Naive thymus-derived CD8-positive, alpha-beta T cell (primary cell): Measurements from ENCODE around the gene TRIM24. TPM values are rescaled to one million over a fixed set of nuclear protein-coding genes. Genes with fewer than 3 reads are reported as not detected.
A peak's percentile ranks its signal among the peaks of the same experiment; 100 is the strongest.

Experiments
- ATAC-seq, 2 donors: fragments of 150-1000 bp; cut with Tn5 transposase in 1 of 2; sonication (Bioruptor Pico), chemical (Tn5 transposase) in 1 of 2; 1 replicate in 1 of 2; 2 replicates in 1 of 2; pipeline ENCODE4 v1.10.0; 2021; ENCODE audit warnings: mild to moderate bottlenecking in 2 of 2, moderate library complexity in 2 of 2
- POLR2A ChIA-PET: fragments of 350-600 bp; sonication (Branson Sonifier 250); formaldehyde crosslinking; loops from one replicate; lab custom pipeline; 2021; ENCODE audit warnings: antibody characterized with exemption; lab: Charles Lee
- DNase-seq, 10 donors: peaks; one replicate each; pipeline versions ENCODE4 v3.0.0 to v3.0.0-alpha.2; 2020 to 2022
- H3K27ac Mint-ChIP-seq, 10 donors: one replicate each; pipeline ENCODE4 v1.8.0; 2020 to 2022; ENCODE audit warnings: mild to moderate bottlenecking in 10 of 10, mixed read lengths in 10 of 10, moderate library complexity in 4 of 10, inconsistent platforms in 1 of 10
- H3K27me3 Mint-ChIP-seq, 5 donors: one replicate each; pipeline ENCODE4 v1.8.0; 2021 to 2022; ENCODE audit warnings: mixed read lengths in 5 of 5
- H3K36me3 Mint-ChIP-seq, 3 donors: one replicate each; pipeline ENCODE4 v1.8.0; 2020 to 2022; ENCODE audit warnings: mixed read lengths in 3 of 3, mild to moderate bottlenecking in 2 of 3, inconsistent platforms in 1 of 3
- H3K4me1 Mint-ChIP-seq, 4 donors: one replicate each; pipeline ENCODE4 v1.8.0; 2021 to 2022; ENCODE audit warnings: mixed read lengths in 4 of 4
- H3K4me3 Mint-ChIP-seq, 10 donors: one replicate each; pipeline ENCODE4 v1.8.0; 2020 to 2022; ENCODE audit warnings: mild to moderate bottlenecking in 10 of 10, mixed read lengths in 10 of 10, moderate library complexity in 6 of 10, inconsistent platforms in 1 of 10
- H3K9me3 Mint-ChIP-seq, 9 donors: one replicate each; pipeline ENCODE4 v1.8.0; 2020 to 2022; ENCODE audit warnings: mixed read lengths in 9 of 9, mild to moderate bottlenecking in 3 of 9, inconsistent platforms in 1 of 9, moderate library complexity in 1 of 9
- polyA plus RNA-seq, 3 donors: library from polyadenylated mRNA; unstranded; fragments of 300-500 nt; fragmentation: Illumina TruSeq; gene quantifications; one replicate each; pipeline ENCODE4 v1.2.3, GENCODE V29; 2021
- total RNA-seq, 8 experiments: library from RNA in 2 of 8; stranded (reverse) in 2 of 8; gene quantifications; one replicate each; pipeline ENCODE4 v1.2.3 and lab custom pipeline; 2021 to 2026

The TRIM24 gene
- total and polyA plus RNA-seq, 5 experiments from 2014 or later, result 5.8 to 24.0 (median 12.2) TPM

- DNase-seq, result no peak
- H3K4me1 Mint-ChIP-seq, result peaks cover 0 to 3% (median 0%) of the 10 kb centered on the region in 4 donors
- no peak for ATAC-seq
- peaks cover 0 to 22% (median 14%) of the 10 kb centered on the region in 9 donors for H3K9me3 Mint-ChIP-seq
- POLR2A ChIA-PET, result no interaction called here
- H3K36me3 Mint-ChIP-seq, result peaks cover 31 to 92% (median 84%) of the 10 kb centered on the region in 3 donors
- H3K4me3 Mint-ChIP-seq, result no peak overlapping the region
- H3K27ac Mint-ChIP-seq, result no peak overlapping the region
- no peaks in the 10 kb centered on the region for H3K27me3 Mint-ChIP-seq
These were observed 109.4 kb downstream of the TRIM24 start for GRCh38 chr7:138569418-138569817.

DNA sequence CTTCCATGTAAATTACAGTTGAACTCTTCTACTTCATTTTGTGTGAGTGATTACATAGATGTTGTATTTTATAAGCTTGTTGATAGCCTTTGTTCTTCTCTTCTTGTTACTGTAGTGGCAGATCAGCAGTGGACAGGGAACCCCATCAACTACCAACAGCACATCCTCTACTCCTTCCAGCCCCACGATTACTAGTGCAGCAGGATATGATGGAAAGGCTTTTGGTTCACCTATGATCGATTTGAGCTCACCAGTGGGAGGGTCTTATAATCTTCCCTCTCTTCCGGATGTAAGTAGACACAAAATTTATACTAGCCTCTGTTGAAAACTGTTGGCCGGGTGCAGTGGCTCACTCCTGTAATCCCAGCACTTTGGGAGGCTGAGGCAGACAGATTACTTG is 110.7 kb downstream of the TRIM24 start:
- ATAC-seq (no peak), DNase-seq (no peak)
- H3K4me3 Mint-ChIP-seq, result no peak overlapping the region
- peaks cover 0 to 6% (median 3%) of the 10 kb centered on the region in 4 donors for H3K4me1 Mint-ChIP-seq
- peaks cover 0 to 9% (median 2%) of the 10 kb centered on the region in 9 donors for H3K9me3 Mint-ChIP-seq
- H3K36me3 Mint-ChIP-seq, result peaks cover 22 to 87% (median 76%) of the 10 kb centered on the region in 3 donors
- POLR2A ChIA-PET, result no interaction called here
- no peaks in the 10 kb centered on the region for H3K27me3 Mint-ChIP-seq
- H3K27ac Mint-ChIP-seq, result peak overlapping the region in 1 of 10 donors; percentile 10

DNA sequence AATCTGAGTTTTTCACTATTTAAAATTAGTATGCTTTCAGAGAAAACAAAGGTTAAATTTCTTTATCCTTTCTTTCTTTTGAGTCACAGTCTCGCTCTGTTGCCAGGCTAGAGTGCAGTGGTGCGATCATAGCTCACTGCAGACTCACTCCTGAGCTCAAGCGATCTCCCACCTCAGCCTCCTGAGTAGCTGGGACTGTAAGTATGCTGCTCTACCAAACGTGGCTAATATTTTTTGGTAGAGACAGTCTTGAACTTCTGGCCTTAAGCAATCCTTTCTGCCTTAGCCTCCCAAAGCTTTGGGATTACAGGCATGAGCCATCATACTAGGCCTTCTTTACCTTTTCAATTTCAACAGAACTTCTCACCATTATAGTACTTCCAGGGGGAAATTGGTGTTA is 113.7 kb downstream of the TRIM24 start:
- POLR2A ChIA-PET, result no interaction called here
- peaks cover 0 to 7% (median 3%) of the 10 kb centered on the region in 4 donors for H3K4me1 Mint-ChIP-seq
- ATAC-seq, result no peak
- peak overlapping the region in 1 of 10 donors; percentile 13 for H3K27ac Mint-ChIP-seq
- no peak for DNase-seq
- H3K27me3 Mint-ChIP-seq, result no peaks in the 10 kb centered on the region
- H3K36me3 Mint-ChIP-seq, result peaks cover 32 to 84% (median 66%) of the 10 kb centered on the region in 3 donors
- no peaks in the 10 kb centered on the region for H3K9me3 Mint-ChIP-seq
- H3K4me3 Mint-ChIP-seq, result no peak overlapping the region

GRCh38 chr7:138575897-138576428 is 115.9 kb downstream of the TRIM24 start:
- no peak overlapping the region for H3K4me3 Mint-ChIP-seq

GRCh38 chr7:138579136-138579535 is 119.1 kb downstream of the TRIM24 start:
- POLR2A ChIA-PET, result no interaction called here
- Mint-ChIP-seq H3K9me3 (no peaks in the 10 kb centered on the region), H3K27ac (peak overlapping the region in 1 of 10 donors; percentile 27), H3K36me3 (peaks cover 21 to 87% (median 65%) of the 10 kb centered on the region in 3 donors), H3K27me3 (no peaks in the 10 kb centered on the region), H3K4me1 (peaks cover 0 to 5% (median 2%) of the 10 kb centered on the region in 4 donors), H3K4me3 (no peak overlapping the region)
- ATAC-seq (no peak), DNase-seq (no peak)

More at GRCh38 chr7:138575897-138576428, 115.9 kb downstream of the TRIM24 start:
- Mint-ChIP-seq H3K27me3 (no peaks in the 10 kb centered on the region), H3K4me1 (peaks cover 0 to 7% (median 3%) of the 10 kb centered on the region in 4 donors), H3K36me3 (peaks cover 26 to 85% (median 69%) of the 10 kb centered on the region in 3 donors), H3K27ac (peak overlapping the region in 1 of 10 donors; percentile 1), H3K9me3 (no peaks in the 10 kb centered on the region)
- DNase-seq (no peak), ATAC-seq (no peak)
- POLR2A ChIA-PET, result no interaction called here

- POLR2A ChIA-PET, result no interaction called here
- no peaks in the 10 kb centered on the region for H3K9me3 Mint-ChIP-seq
- peaks cover 27 to 87% (median 67%) of the 10 kb centered on the region in 3 donors for H3K36me3 Mint-ChIP-seq
- ATAC-seq, result no peak
- H3K4me3 Mint-ChIP-seq, result no peak overlapping the region
- peaks cover 0 to 5% (median 2%) of the 10 kb centered on the region in 4 donors for H3K4me1 Mint-ChIP-seq
- no peak for DNase-seq
- no peaks in the 10 kb centered on the region for H3K27me3 Mint-ChIP-seq
- H3K27ac Mint-ChIP-seq, result no peak overlapping the region
These were observed 119.6 kb downstream of the TRIM24 start for GRCh38 chr7:138579671-138580070.

DNA sequence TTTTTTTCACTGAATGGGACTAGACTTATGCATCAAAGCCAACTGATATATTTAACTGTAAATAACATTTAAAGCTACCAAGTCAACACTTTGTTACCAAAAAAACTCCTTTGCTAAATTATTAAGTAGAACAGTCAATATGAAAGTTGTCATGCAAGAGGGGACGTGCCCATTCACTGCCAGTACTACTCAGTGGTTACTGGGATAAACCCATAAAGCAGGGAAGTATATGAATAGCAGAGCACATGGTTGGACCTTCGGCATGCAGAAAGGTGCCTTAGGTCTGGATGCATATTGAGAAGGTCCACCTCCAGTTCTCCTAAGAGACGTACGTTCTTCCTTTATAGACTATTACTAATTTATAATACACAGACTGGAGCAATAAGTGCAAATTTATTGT is 121.0 kb downstream of the TRIM24 start:
- no peak for DNase-seq
- POLR2A ChIA-PET, result no interaction called here
- H3K36me3 Mint-ChIP-seq, result peaks cover 25 to 92% (median 71%) of the 10 kb centered on the region in 3 donors
- H3K9me3 Mint-ChIP-seq, result no peaks in the 10 kb centered on the region
- H3K4me1 Mint-ChIP-seq, result no peaks in the 10 kb centered on the region
- no peak overlapping the region for H3K4me3 Mint-ChIP-seq
- H3K27me3 Mint-ChIP-seq, result no peaks in the 10 kb centered on the region
- H3K27ac Mint-ChIP-seq, result no peak overlapping the region
- ATAC-seq, result no peak

- Mint-ChIP-seq H3K4me3 (no peak overlapping the region), H3K9me3 (no peaks in the 10 kb centered on the region), H3K27ac (peak overlapping the region in 1 of 10 donors; percentile 66), H3K36me3 (peaks cover 21 to 81% (median 68%) of the 10 kb centered on the region in 3 donors), H3K4me1 (no peaks in the 10 kb centered on the region), H3K27me3 (no peaks in the 10 kb centered on the region)
- POLR2A ChIA-PET, result no interaction called here
- no peak for ATAC-seq
- DNase-seq, result no peak
These were observed 124.2 kb downstream of the TRIM24 start for GRCh38 chr7:138584283-138584682.

DNA sequence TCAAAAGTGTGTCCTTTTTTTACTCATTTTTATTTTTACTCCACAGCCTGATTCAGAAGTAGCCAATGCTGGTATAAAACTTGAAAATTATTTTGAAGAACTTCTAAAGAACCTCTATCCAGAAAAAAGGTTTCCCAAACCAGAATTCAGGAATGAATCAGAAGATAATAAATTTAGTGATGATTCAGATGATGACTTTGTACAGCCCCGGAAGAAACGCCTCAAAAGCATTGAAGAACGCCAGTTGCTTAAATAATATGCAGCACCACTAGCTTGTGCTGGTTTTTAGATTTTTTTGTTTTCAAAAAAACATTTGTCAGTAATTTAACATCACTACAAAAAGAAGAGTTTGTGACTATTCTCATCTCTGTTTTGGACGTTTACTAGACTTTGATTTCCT is 124.6 kb downstream of the TRIM24 start:
- H3K4me3 Mint-ChIP-seq, result no peak overlapping the region
- ATAC-seq (no peak), DNase-seq (no peak)
- H3K9me3 Mint-ChIP-seq, result no peaks in the 10 kb centered on the region
- H3K27ac Mint-ChIP-seq, result peak overlapping the region in 1 of 10 donors; percentile 66
- peaks cover 21 to 77% (median 63%) of the 10 kb centered on the region in 3 donors for H3K36me3 Mint-ChIP-seq
- POLR2A ChIA-PET, result no interaction called here
- H3K4me1 Mint-ChIP-seq, result no peaks in the 10 kb centered on the region
- no peaks in the 10 kb centered on the region for H3K27me3 Mint-ChIP-seq

DNA sequence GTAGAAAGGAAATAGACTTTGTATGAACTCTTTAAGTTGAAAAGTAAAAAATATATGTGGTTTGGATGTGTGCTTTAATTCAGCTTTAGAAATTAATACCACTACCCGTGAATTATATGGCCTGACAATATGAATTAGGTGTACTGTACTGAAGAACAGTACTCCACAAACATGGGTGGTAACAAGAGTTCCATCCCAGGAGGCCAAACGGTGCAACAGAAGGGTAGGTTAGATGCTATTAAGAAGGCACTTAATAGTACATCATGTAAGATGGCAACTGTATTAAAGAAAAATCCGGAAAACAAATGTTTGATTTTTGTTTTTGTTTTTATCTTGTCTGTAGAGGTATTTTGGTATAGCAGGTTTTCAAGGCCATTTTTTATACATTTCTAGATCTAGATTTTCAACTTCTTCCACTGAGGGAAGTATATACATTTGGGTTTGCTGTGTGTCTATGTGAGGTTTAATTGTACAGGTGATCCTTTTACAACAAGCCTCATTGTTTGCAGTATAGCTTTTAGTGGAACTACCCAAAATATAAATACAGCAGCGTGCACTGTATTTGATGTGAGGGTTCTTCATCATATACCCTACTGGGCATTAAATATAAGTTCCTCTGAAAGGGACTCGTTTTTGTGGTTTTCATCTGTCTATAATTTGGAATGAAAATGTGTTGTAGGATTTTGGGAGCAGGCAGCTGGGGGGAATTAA is 125.4 kb downstream of the TRIM24 start:
- DNase-seq, result no peak
- Mint-ChIP-seq H3K4me1 (no peaks in the 10 kb centered on the region), H3K9me3 (peaks cover 0 to under 1% (median 0%) of the 10 kb centered on the region in 9 donors), H3K36me3 (peaks cover 17 to 69% (median 57%) of the 10 kb centered on the region in 3 donors), H3K27ac (peak overlapping the region in 2 of 10 donors; percentile 1 to 52), H3K27me3 (no peaks in the 10 kb centered on the region), H3K4me3 (no peak overlapping the region)
- no peak for ATAC-seq
- POLR2A ChIA-PET, result no interaction called here

DNA sequence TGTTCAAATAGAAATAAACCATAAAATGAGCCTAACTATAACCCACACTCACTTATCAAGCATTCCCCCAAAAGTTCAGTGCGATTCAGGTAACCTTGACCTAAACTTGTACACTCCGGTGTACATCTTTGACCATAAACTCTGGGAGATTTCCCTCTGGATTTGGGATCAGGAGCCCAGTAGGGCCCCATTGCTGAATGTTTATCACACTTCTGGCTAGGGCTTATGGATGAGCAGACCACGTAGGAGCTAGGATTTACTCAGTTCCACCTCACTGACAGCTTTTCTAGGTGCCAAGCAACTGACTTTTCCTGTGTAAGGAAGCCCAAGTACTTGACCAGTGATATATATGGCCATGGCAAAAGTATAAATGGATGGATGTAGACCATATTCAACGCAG is 127.4 kb downstream of the TRIM24 start:
- peaks cover 0 to 4% (median 0%) of the 10 kb centered on the region in 9 donors for H3K9me3 Mint-ChIP-seq
- H3K27ac Mint-ChIP-seq, result no peak overlapping the region
- H3K4me3 Mint-ChIP-seq, result no peak overlapping the region
- no peaks in the 10 kb centered on the region for H3K4me1 Mint-ChIP-seq
- no peak for ATAC-seq
- peaks cover 16 to 50% (median 42%) of the 10 kb centered on the region in 3 donors for H3K36me3 Mint-ChIP-seq
- POLR2A ChIA-PET, result no interaction called here
- H3K27me3 Mint-ChIP-seq, result no peaks in the 10 kb centered on the region
- DNase-seq, result no peak

DNA sequence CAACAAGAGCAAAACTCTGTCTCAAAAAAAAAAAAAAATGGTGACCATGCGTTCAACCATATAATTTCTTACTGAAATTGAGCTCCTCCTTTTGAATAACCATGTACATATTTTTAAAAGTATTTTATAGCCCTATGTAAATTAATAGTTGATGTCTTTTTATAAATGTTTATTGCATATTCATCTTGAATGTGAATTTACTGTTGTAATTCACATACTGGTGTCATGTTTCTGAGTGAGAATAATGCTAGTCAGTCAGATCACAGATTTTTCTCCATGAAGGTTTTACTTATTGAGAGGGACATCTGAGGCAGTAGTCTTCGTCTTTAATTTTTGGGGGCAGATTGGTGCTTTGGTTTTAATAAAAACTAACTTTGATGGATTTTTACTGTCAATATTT is 128.9 kb downstream of the TRIM24 start:
- H3K36me3 Mint-ChIP-seq, result peaks cover 16 to 35% (median 31%) of the 10 kb centered on the region in 3 donors
- no peak overlapping the region for H3K4me3 Mint-ChIP-seq
- no peaks in the 10 kb centered on the region for H3K27me3 Mint-ChIP-seq
- ATAC-seq (no peak), DNase-seq (no peak)
- H3K27ac Mint-ChIP-seq, result no peak overlapping the region
- peaks cover 0 to 4% (median 0%) of the 10 kb centered on the region in 9 donors for H3K9me3 Mint-ChIP-seq
- no peaks in the 10 kb centered on the region for H3K4me1 Mint-ChIP-seq
- POLR2A ChIA-PET, result no interaction called here

GRCh38 chr7:138590154-138590553 is 130.1 kb downstream of the TRIM24 start:
- ATAC-seq (no peak), DNase-seq (no peak)
- no peaks in the 10 kb centered on the region for H3K27me3 Mint-ChIP-seq
- POLR2A ChIA-PET, result no interaction called here
- H3K9me3 Mint-ChIP-seq, result peaks cover 0 to 4% (median 0%) of the 10 kb centered on the region in 9 donors
- H3K36me3 Mint-ChIP-seq, result peaks cover 6 to 24% (median 20%) of the 10 kb centered on the region in 3 donors
- no peak overlapping the region for H3K27ac Mint-ChIP-seq
- H3K4me1 Mint-ChIP-seq, result no peaks in the 10 kb centered on the region
- no peak overlapping the region for H3K4me3 Mint-ChIP-seq
